ENCODE measurements around the gene DNAH2. TPM values are rescaled to one million over a fixed set of nuclear protein-coding genes. Genes with fewer than 3 reads are reported as not detected.

DNAH2 gene
- total and polyA plus RNA-seq, 2 of the 13 experiments (the other 11 are each of a cell fraction or from before 2014, with no cell fraction given), result not detected

DNA sequence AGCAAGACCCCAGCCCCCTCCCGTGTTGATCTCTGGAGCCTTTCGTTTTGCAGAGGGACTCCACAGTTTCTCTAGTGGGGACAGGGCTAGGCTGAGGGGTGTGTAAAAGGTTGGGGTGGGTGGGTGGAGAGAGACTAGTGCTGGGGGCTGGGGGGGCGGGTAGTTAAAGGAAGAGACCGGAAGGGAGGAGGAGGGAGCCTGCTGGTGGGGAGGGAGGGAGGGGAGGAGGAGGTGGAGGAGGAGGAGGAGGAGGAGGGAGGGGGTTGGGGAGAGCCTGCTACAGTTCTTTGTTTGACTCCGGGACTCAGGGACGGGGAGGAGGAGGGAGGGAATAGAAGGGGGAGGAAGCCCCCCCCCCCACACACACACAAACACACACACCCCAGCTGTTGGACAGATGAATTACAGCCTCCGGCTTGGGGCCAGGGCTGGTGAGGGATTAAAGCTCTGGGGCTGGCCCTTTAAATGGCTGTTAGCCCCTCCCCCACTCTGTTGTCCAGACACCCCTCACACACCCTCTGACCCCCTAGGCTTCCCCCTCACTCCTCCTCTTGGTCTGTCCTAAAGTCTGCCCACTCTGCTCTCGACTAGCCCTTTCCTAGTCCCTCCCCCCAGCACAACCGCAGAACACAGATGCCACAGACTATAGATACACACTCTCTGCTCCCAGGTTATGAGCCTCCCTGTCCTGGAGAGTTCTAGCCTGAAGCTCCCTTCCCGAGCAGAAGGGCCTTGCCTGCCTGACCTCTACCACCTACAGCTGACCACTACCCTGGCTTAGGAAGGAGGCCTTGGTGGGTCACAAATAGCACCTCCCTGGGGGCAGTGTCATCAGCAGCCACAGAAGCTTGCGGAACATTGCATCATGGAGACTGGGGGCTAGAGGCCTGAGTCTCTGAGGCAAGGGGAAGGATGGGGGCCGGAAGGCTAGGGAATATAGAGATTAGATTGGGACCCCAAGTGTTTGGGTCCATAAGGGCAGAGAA lies 120.8 kb downstream of the DNAH2 start (continued):
- TF ChIP-seq, protein P1, sequence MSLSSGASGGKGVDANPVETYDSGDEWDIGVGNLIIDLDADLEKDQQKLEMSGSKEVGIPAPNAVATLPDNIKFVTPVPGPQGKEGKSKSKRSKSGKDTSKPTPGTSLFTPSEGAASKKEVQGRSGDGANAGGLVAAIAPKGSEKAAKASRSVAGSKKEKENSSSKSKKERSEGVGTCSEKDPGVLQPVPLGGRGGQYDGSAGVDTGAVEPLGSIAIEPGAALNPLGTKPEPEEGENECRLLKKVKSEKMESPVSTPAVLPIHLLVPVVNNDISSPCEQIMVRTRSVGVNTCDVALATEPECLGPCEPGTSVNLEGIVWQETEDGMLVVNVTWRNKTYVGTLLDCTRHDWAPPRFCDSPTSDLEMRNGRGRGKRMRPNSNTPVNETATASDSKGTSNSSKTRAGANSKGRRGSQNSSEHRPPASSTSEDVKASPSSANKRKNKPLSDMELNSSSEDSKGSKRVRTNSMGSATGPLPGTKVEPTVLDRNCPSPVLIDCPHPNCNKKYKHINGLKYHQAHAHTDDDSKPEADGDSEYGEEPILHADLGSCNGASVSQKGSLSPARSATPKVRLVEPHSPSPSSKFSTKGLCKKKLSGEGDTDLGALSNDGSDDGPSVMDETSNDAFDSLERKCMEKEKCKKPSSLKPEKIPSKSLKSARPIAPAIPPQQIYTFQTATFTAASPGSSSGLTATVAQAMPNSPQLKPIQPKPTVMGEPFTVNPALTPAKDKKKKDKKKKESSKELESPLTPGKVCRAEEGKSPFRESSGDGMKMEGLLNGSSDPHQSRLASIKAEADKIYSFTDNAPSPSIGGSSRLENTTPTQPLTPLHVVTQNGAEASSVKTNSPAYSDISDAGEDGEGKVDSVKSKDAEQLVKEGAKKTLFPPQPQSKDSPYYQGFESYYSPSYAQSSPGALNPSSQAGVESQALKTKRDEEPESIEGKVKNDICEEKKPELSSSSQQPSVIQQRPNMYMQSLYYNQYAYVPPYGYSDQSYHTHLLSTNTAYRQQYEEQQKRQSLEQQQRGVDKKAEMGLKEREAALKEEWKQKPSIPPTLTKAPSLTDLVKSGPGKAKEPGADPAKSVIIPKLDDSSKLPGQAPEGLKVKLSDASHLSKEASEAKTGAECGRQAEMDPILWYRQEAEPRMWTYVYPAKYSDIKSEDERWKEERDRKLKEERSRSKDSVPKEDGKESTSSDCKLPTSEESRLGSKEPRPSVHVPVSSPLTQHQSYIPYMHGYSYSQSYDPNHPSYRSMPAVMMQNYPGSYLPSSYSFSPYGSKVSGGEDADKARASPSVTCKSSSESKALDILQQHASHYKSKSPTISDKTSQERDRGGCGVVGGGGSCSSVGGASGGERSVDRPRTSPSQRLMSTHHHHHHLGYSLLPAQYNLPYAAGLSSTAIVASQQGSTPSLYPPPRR (CRISPR knock-in tag; IDR thresholded peaks at IDR 0.05; ENCODE audit: borderline replicate concordance), result peak; percentile 29; the same call in 1 of the 2 replicates
- TF ChIP-seq SOX5 (CRISPR knock-in tag; IDR thresholded peaks at IDR 0.05; ENCODE audit: borderline replicate concordance) (no peak), SIN3A (IDR thresholded peaks at IDR 0.05; ENCODE audit: borderline replicate concordance, low read depth, low read length) (0 out of 2 replicates have a peak, but pooled peaks have one; percentile 34), NONO (IDR thresholded peaks at IDR 0.05) (no peak), NONO (CRISPR knock-in tag; conservative IDR thresholded peaks at IDR 0.05) (peak; percentile 58; the same call in 1 of the 2 replicates), CBFB (CRISPR knock-in tag; IDR thresholded peaks at IDR 0.05) (peak; percentile 32; the same call in 1 of the 2 replicates), POLR2G (IDR thresholded peaks at IDR 0.05; ENCODE audit: low read depth, low read length) (peak; percentile 58), HNRNPK (IDR thresholded peaks at IDR 0.05; ENCODE audit: low read depth, low read length, poor library complexity, severe bottlenecking) (peak; percentile 71), ZNF674 (CRISPR knock-in tag; IDR thresholded peaks at IDR 0.05; ENCODE audit: low read depth) (no peak), ETV6 (CRISPR knock-in tag; conservative IDR thresholded peaks at IDR 0.05) (no peak), TGIF2 (CRISPR knock-in tag; IDR thresholded peaks at IDR 0.05) (peak; percentile 48; the same call in 1 of the 2 replicates), NR2C2 (CRISPR knock-in tag; IDR thresholded peaks at IDR 0.05; ENCODE audit: borderline replicate concordance) (peak; percentile 86), NFE2 (CRISPR knock-in tag; IDR thresholded peaks at IDR 0.05) (no peak), SKI (IDR thresholded peaks at IDR 0.05; ENCODE audit: partially characterized antibody) (peak; percentile 24), GATAD2A (CRISPR knock-in tag; IDR thresholded peaks at IDR 0.05) (peak; percentile 74), ZSCAN25 (CRISPR knock-in tag; IDR thresholded peaks at IDR 0.05) (0 out of 2 replicates have a peak, but pooled peaks have one; percentile 41), ARNT (IDR thresholded peaks at IDR 0.05) (no peak), GATAD1 (CRISPR knock-in tag; IDR thresholded peaks at IDR 0.05) (0 out of 2 replicates have a peak, but pooled peaks have one; percentile 15)
- TF ChIP-seq, protein P2, sequence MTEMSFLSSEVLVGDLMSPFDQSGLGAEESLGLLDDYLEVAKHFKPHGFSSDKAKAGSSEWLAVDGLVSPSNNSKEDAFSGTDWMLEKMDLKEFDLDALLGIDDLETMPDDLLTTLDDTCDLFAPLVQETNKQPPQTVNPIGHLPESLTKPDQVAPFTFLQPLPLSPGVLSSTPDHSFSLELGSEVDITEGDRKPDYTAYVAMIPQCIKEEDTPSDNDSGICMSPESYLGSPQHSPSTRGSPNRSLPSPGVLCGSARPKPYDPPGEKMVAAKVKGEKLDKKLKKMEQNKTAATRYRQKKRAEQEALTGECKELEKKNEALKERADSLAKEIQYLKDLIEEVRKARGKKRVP (CRISPR knock-in tag; IDR thresholded peaks at IDR 0.05), result peak; percentile 21 to 99; a peak in 2 of 4 replicates
- TF ChIP-seq, protein P3, sequence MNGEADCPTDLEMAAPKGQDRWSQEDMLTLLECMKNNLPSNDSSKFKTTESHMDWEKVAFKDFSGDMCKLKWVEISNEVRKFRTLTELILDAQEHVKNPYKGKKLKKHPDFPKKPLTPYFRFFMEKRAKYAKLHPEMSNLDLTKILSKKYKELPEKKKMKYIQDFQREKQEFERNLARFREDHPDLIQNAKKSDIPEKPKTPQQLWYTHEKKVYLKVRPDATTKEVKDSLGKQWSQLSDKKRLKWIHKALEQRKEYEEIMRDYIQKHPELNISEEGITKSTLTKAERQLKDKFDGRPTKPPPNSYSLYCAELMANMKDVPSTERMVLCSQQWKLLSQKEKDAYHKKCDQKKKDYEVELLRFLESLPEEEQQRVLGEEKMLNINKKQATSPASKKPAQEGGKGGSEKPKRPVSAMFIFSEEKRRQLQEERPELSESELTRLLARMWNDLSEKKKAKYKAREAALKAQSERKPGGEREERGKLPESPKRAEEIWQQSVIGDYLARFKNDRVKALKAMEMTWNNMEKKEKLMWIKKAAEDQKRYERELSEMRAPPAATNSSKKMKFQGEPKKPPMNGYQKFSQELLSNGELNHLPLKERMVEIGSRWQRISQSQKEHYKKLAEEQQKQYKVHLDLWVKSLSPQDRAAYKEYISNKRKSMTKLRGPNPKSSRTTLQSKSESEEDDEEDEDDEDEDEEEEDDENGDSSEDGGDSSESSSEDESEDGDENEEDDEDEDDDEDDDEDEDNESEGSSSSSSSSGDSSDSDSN (CRISPR knock-in tag; IDR thresholded peaks at IDR 0.05), result peak; percentile 48; the same call in 1 of the 2 replicates
